ENCODE measurements around the gene CD200.

DNA sequence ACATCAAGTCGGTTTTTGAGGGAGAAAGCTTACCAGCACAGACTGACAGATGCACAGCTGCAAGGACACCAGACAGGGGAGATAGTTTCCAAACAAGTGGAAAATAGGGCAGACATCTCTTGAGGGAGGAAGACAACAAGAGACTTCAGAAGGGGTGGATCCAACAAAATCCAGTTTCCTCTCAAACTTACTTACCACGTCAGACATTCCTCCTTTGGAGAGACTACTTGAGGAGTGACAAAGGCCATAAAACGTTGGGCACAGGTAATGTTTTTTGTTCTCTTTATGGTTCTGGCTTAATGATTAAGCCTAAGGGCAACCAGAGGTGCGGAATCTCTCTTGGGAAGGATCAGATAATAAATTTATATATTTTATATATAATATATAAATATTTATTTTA lies 76.1 kb downstream of the CD200 start:
- TF ChIP-seq, protein P1, sequence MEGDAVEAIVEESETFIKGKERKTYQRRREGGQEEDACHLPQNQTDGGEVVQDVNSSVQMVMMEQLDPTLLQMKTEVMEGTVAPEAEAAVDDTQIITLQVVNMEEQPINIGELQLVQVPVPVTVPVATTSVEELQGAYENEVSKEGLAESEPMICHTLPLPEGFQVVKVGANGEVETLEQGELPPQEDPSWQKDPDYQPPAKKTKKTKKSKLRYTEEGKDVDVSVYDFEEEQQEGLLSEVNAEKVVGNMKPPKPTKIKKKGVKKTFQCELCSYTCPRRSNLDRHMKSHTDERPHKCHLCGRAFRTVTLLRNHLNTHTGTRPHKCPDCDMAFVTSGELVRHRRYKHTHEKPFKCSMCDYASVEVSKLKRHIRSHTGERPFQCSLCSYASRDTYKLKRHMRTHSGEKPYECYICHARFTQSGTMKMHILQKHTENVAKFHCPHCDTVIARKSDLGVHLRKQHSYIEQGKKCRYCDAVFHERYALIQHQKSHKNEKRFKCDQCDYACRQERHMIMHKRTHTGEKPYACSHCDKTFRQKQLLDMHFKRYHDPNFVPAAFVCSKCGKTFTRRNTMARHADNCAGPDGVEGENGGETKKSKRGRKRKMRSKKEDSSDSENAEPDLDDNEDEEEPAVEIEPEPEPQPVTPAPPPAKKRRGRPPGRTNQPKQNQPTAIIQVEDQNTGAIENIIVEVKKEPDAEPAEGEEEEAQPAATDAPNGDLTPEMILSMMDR (IDR thresholded peaks at IDR 0.05) = no peak
- TF ChIP-seq POLR2AphosphoS5 (IDR thresholded peaks at IDR 0.05) = no peak

All from esophagus muscularis mucosa (tissue), 3 donors.